ENCODE results near the gene RNF41. TPM values are rescaled to one million over a fixed set of nuclear protein-coding genes. Genes with fewer than 3 reads are reported as not detected.

The RNF41 gene
- total RNA-seq, 1 experiment from 2014 or later = 57.4 TPM

GRCh38 chr12:56188778-56189098 lies 33.0 kb downstream of the RNF41 start:
- Mint-ChIP-seq H3K4me3 (peak overlapping the region; percentile 85), H3K4me1 (peaks cover 30% of the 10 kb centered on the region), H3K36me3 (peaks cover 30% of the 10 kb centered on the region), H3K27ac (peak overlapping the region; percentile 96), H3K9me3 (no peaks in the 10 kb centered on the region), H3K27me3 (ENCODE audit: low read depth) (peaks cover 3% of the 10 kb centered on the region; the same call in 1 of the 2 replicates)
- ATAC-seq = no peak
- ChIA-PET POLR2A (interaction anchor here (1.0 to 3.2 kb wide), 9 partner anchors 10 to 171 kb away, joined by 3 to 29 read pairs (median 8); partner anchors contain the start of genes COQ10A, ERBB3, ESYT1 and MYL6), CTCF (interaction anchor here (0.6 to 5.2 kb wide), 41 partner anchors 16 to 939 kb away, joined by 3 to 95 read pairs (median 4); partner anchors contain the start of genes ANKRD52, COQ10A, ESYT1 and LRP1)
- TF ChIP-seq JAZF1 (CRISPR knock-in tag; IDR thresholded peaks at IDR 0.05) = no peak
- TF ChIP-seq ZNF317 (CRISPR knock-in tag; IDR thresholded peaks at IDR 0.05; ENCODE audit: borderline replicate concordance, low read depth) = no peak
- TF ChIP-seq HMGXB4 (CRISPR knock-in tag; IDR thresholded peaks at IDR 0.05) = 0 out of 2 replicates have a peak, but pooled peaks have one; percentile 67
- TF ChIP-seq ESRRA (CRISPR knock-in tag; IDR thresholded peaks at IDR 0.05; ENCODE audit: borderline replicate concordance) = no peak
- DNase-seq (ENCODE audit: low spot score) = no peak

DNA sequence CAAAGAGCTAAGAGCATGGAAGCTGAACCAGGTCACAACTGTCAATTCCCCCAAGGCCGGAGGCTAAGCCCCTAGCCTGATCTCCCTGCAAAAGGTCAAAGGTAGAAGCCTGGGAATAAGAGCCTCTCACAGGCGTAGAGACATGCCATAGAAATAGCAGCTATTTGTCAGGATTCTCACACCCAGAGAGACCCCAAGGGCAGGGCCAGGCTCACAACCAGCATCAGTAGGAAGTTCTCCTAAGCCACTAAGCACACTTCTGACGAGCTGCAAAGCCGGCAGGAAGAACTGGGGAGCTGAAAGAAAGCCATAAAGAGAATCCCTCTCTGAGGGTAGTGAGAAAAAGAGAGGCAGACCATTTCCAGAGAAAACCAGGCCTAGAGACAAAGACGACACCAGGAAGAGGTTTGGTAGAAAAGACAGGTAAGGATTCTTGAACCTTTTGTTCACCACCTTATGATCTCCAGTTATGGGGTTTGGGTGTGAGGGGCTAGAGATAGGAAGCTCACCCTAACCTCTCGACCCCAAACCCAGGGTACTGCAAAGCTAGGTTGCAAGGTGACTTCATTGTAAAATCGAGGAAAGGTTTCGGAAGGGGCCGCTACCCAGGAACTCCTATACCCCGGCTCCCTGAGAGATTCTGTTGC lies 33.5 kb downstream of the RNF41 start:
- Mint-ChIP-seq H3K9me3 (no peaks in the 10 kb centered on the region), H3K27me3 (ENCODE audit: low read depth) (peaks cover 3% of the 10 kb centered on the region; the same call in 1 of the 2 replicates), H3K4me1 (peaks cover 27% of the 10 kb centered on the region), H3K36me3 (peaks cover 34% of the 10 kb centered on the region), H3K27ac (peak overlapping the region; percentile 96), H3K4me3 (peak overlapping the region; percentile 85)
- no peak for DNase-seq (ENCODE audit: low spot score)
- no peak for TF ChIP-seq RELA (CRISPR knock-in tag; IDR thresholded peaks at IDR 0.05; ENCODE audit: borderline replicate concordance)
- no peak for TF ChIP-seq ZBTB43 (CRISPR knock-in tag; IDR thresholded peaks at IDR 0.05)
- TF ChIP-seq ATF3 (CRISPR knock-in tag; conservative IDR thresholded peaks at IDR 0.05) = no peak
- TF ChIP-seq GRHL2 (CRISPR knock-in tag; IDR thresholded peaks at IDR 0.05; ENCODE audit: insufficient replicate concordance, severe bottlenecking) = no peak
- TF ChIP-seq FOXK1 (CRISPR knock-in tag; IDR thresholded peaks at IDR 0.05) = no peak
- no peak for TF ChIP-seq AFF4 (CRISPR knock-in tag; IDR thresholded peaks at IDR 0.05; ENCODE audit: borderline replicate concordance)
- no peak for TF ChIP-seq ERG (CRISPR knock-in tag; IDR thresholded peaks at IDR 0.05)
- no peak for ATAC-seq
- CTCF ChIA-PET = interaction anchor here (0.6 to 5.2 kb wide), 22 partner anchors 19 to 172 kb away, joined by 3 to 95 read pairs (median 6); partner anchors contain the start of genes ANKRD52, COQ10A, ESYT1 and MYL6B
- POLR2A ChIA-PET = interaction anchor here (1.0 to 3.2 kb wide), 6 partner anchors 10 to 79 kb away, joined by 3 to 29 read pairs (median 11); partner anchors contain the start of genes COQ10A, ESYT1, MYL6 and RNF41

Measured in WTC11 (cell line).